ENCODE measurements around the gene DENND4C.
"Not testable (repeated sequence)": the region's sequence is repeated elsewhere in the genome, so short reads cannot be mapped to it uniquely, and the experiment has no call there.

The DENND4C gene
- 124 reads per million, percentile 86 among the genes with 10 or more reads in this experiment for total RNA-seq

GRCh38 chr9:19230355-19231125 is at the start of gene DENND4C:
TSS of gene DENND4C (plus strand) at chr9:19230693. CDS start at chr9:19276175, 45,482 bp downstream.
- peak; percentile 71 for DNase-seq

- DNase-seq: no peak
These were observed 49.5 kb upstream of the DENND4C start for GRCh38 chr9:19180991-19181390.

- DNase-seq: no peak
These were observed 48.9 kb upstream of the DENND4C start for GRCh38 chr9:19181561-19181960.

- peak; percentile 63 for DNase-seq
These were observed 46.2 kb upstream of the DENND4C start for GRCh38 chr9:19184144-19184917.

GRCh38 chr9:19185191-19185590 is 45.3 kb upstream of the DENND4C start:
- no peak for DNase-seq

GRCh38 chr9:19186232-19186631 is 44.3 kb upstream of the DENND4C start:
- no peak for DNase-seq

- DNase-seq: no peak
These were observed 41.7 kb upstream of the DENND4C start for GRCh38 chr9:19188771-19189170.

- DNase-seq: no peak
These were observed 38.1 kb upstream of the DENND4C start for GRCh38 chr9:19192202-19193028.

- DNase-seq: no peak
These were observed 37.5 kb upstream of the DENND4C start for GRCh38 chr9:19193029-19193324.

GRCh38 chr9:19193358-19193973 is 37.0 kb upstream of the DENND4C start:
- not testable (repeated sequence) for DNase-seq

GRCh38 chr9:19198406-19198805 is 32.1 kb upstream of the DENND4C start:
- no peak for DNase-seq

GRCh38 chr9:19199012-19199411 is 31.5 kb upstream of the DENND4C start:
- DNase-seq: no peak

- no peak for DNase-seq
These were observed 30.3 kb upstream of the DENND4C start for GRCh38 chr9:19200229-19200628.

GRCh38 chr9:19201899-19202891 is 28.3 kb upstream of the DENND4C start:
- no peak for DNase-seq

GRCh38 chr9:19203058-19203457 is 27.4 kb upstream of the DENND4C start:
- no peak for DNase-seq

GRCh38 chr9:19208653-19209052 is 21.8 kb upstream of the DENND4C start:
- no peak for DNase-seq

GRCh38 chr9:19209188-19209587 is 21.3 kb upstream of the DENND4C start:
- DNase-seq: no peak

GRCh38 chr9:19213823-19214222 is 16.7 kb upstream of the DENND4C start:
- DNase-seq: no peak

GRCh38 chr9:19216466-19216865 is 14.0 kb upstream of the DENND4C start:
- DNase-seq: no peak

GRCh38 chr9:19221326-19221725 is 9.2 kb upstream of the DENND4C start:
- DNase-seq: no peak

- DNase-seq: no peak
These were observed 6.8 kb upstream of the DENND4C start for GRCh38 chr9:19223724-19224123.

GRCh38 chr9:19224563-19224962 is 5.9 kb upstream of the DENND4C start:
- no peak for DNase-seq
